Right cardiac atrium (tissue), 5 donors: ENCODE measurements around the gene C11orf21. TPM values are rescaled to one million over a fixed set of nuclear protein-coding genes. Genes with fewer than 3 reads are reported as not detected.
A peak's percentile ranks its signal among the peaks of the same experiment; 100 is the strongest.

ENCODE experiments used
- ATAC-seq, 2 donors: fragments of 200-7000 bp; cut with Tn5 transposase; one replicate each; pipeline versions ENCODE4 v1.8.0 to v1.9.1; 2020; ENCODE audit warnings: moderate library complexity in 2 of 2, mild to moderate bottlenecking in 1 of 2
- DNase-seq, 3 donors: peaks; one replicate each; pipeline ENCODE4 v3.0.0-alpha.2; 2020
- H3K27ac ChIP-seq: one replicate; pipeline ENCODE4 v1.5.1; 2013; ENCODE audit warnings: mild to moderate bottlenecking, low read length, control low read depth, moderate library complexity
- H3K27me3 ChIP-seq: one replicate; pipeline ENCODE4 v1.6.1; 2013; ENCODE audit not compliant: control insufficient read depth, insufficient read depth
- H3K4me1 ChIP-seq: one replicate; pipeline ENCODE4 v1.6.1; 2013; ENCODE audit warnings: low read length; ENCODE audit not compliant: control insufficient read depth, insufficient read depth
- H3K4me3 ChIP-seq: one replicate; pipeline ENCODE4 v1.5.1; 2013; ENCODE audit warnings: low read length, control low read depth
- H3K9me3 ChIP-seq: one replicate; pipeline ENCODE4 v1.6.1; 2013; ENCODE audit warnings: low read length; ENCODE audit not compliant: control insufficient read depth
- WGBS: extraction: QIAGEN DNeasy Blood & Tissue Kit; methylation state at CpG from one replicate; pipeline ENCODE4 v1.1.7; 2013; 5-methylcytosine and 5-hydroxymethylcytosine counted together
- intact Hi-C, 4 donors: fragments of 100-400 bp; cut with DNase I; formaldehyde crosslinking; loops; one replicate each; pipeline versions ENCODE4 v1.11.0 to v1.14.0; 2022 to 2023
- polyA plus RNA-seq: library from polyadenylated mRNA; stranded (reverse); fragments of 200-250 nt; gene quantifications from one replicate; pipeline ENCODE4 v1.2.3, GENCODE V29; 2013
- total RNA-seq, 4 donors: library from RNA; stranded (reverse); fragmentation: NEBNext Ultra II Directional; extraction: Animal tissue kit (Norgen Biotek cat#: 25700); gene quantifications; one replicate each; pipeline ENCODE4 v1.2.1, GENCODE V29; 2021
- donor health status: healthy with polysubstance abuse.
- donor health status: DM: no; HTN: yes; CAD: no.
- donor health status: DM: no; HTN: no; CAD: no.
- donor health status: DM: no; HTN: yes; CAD: no; lungs with severe emphysema.
- donor health status: DM: yes; HTN: yes; CAD: no.

The C11orf21 gene
- total and polyA plus RNA-seq, 5 donors, result 3.9 to 24.2 (median 13.4) TPM

DNA sequence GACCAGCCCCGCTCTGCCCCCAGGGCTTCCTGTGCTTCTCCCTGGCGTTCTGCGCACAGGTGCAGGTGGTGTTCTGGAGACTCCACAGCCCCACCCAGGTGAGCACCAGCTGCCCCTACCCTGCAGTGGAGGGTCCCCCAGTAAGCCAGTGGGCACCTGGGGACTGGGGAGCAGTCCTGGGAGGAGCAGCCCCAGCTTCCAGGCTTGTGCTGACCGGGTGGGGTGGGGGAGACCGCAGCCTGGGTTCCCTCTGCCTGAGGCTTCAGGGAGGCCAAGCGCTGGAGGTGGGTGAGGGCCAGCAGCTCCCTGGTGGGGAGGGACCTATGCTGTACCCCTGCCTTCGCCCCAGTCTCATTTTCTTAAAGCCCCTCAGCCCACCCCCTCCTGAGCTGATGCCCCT is 7.0 kb upstream of the C11orf21 start:
- ATAC-seq (no peak), DNase-seq (peak in 2 of 3 donors; percentile 10 to 61)
- peaks cover 11% of the 10 kb centered on the region for H3K4me1 ChIP-seq
- no peak overlapping the region for H3K27ac ChIP-seq
- intact Hi-C loops, result loop anchor here in 2 of 4 donors (10.0 kb wide), 2 partner anchors 226 to 586 kb away; no protein-coding TSS in a partner anchor
- no peaks in the 10 kb centered on the region for H3K27me3 ChIP-seq
- WGBS, result 77% methylated on average over 7 of the region's 7 CpGs
- no peak overlapping the region for H3K4me3 ChIP-seq
- no peaks in the 10 kb centered on the region for H3K9me3 ChIP-seq

DNA sequence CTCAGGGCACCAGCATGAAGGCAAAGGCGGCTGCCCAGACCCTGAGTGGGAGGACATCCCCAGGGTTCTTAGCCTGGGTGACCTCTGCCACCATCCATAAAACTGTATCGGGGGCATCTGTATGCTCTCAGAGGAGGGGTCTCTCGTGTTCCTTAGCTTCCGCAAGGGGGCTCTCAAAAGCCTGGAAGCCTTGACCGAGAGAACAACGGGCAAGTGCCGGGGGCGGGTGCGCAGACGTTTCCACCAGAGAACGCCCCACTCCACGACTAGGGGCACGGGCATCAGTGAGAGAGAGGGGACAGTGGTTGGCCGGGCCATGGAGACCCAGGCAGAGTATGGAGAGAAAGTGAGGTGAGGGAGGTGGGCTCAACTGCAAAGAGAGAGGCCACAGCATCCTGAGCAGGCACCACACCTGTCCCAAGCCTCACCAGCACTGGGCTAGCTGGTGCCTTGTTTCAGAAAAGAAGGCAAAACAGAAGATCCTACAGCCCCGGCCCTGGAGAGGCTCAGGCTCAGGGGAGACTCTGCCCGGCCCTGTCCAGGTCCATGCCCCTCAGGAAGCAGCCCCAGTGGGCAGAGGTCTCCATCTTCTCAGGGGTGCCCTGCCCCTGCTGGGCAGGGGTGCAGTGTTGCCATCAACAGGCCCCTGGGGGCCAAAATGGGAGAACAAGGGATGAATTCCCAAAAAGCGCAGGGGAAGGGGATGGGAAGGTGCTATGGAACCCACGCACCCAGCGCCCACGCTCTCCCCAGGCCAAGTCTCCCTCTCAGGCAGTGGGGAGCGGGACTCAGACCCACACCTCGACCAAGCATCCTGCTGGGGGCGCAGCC is 6.0 kb upstream of the C11orf21 start:
- H3K9me3 ChIP-seq, result no peaks in the 10 kb centered on the region
- ATAC-seq (no peak), DNase-seq (peak; percentile 15 to 52 (median 47))
- intact Hi-C loops, result loop anchor here in 2 of 4 donors (10.0 kb wide), 2 partner anchors 227 to 587 kb away; no protein-coding TSS in a partner anchor
- H3K27ac ChIP-seq, result no peak overlapping the region
- H3K4me1 ChIP-seq, result peaks cover 11% of the 10 kb centered on the region
- H3K27me3 ChIP-seq, result no peaks in the 10 kb centered on the region
- 87% methylated on average over 23 of the region's 23 CpGs for WGBS
- H3K4me3 ChIP-seq, result no peak overlapping the region

DNA sequence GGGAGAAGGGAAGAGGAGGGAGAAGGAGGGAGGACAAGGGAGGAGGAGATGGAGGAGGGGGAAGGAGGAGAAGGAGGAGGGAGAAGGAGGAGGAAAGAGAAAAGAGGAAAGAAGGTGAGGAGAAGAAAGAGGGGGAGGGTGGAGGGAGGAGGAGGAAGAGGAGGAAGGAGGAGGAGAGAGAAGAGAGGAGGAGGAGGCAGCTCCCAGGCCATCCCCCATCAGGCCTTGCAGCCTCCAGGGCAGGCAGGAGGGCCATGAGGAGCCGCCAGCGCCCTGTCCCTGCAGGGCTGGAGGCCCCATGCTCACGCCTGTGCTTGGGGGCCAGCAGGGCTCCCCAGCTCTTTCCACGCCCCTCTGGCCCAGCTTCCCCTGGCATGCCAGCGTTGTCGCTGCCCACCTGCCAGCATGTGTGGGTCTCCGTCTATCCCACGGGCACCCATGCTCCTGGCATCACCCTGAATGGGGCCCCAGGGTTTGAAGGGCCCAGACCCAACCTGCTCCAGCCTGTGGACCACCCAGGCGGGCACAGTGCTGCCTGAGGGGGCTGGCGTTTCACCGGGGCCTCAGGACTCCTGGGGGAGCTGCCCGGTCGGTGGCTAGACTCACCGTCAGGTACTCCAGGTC is 5.3 kb upstream of the C11orf21 start:
- peak in 1 of 2 donors; percentile 5 for ATAC-seq
- no peaks in the 10 kb centered on the region for H3K27me3 ChIP-seq
- WGBS, result 57% methylated on average over 14 of the region's 14 CpGs
- peaks cover 11% of the 10 kb centered on the region for H3K4me1 ChIP-seq
- H3K4me3 ChIP-seq, result no peak overlapping the region
- peak; percentile 27 to 84 (median 84) for DNase-seq
- H3K27ac ChIP-seq, result no peak overlapping the region
- intact Hi-C loops, result loop anchor here in 2 of 4 donors (10.0 kb wide), 2 partner anchors 228 to 588 kb away; no protein-coding TSS in a partner anchor
- no peaks in the 10 kb centered on the region for H3K9me3 ChIP-seq

DNA sequence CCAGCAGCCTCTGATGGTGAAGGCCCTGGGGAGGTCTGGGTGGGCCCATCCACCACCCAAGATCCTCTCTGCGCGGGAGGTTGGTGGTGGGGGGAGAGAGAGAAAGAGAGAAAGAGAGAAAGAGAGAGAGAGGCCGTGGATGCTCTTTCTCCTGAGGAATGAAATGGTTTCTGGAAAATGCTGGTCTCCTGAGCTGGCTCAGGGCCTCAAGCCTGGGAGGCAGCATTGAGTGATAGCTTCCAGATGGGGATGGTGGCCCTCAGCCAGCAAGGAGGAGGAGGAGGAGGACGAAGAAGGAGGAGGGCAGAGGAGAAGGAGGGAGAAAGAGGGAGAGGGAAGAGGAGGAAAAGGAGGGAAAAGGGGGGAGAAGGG is 4.7 kb upstream of the C11orf21 start:
- intact Hi-C loops, result loop anchor here in 2 of 4 donors (10.0 kb wide), 2 partner anchors 228 to 588 kb away; no protein-coding TSS in a partner anchor

DNA sequence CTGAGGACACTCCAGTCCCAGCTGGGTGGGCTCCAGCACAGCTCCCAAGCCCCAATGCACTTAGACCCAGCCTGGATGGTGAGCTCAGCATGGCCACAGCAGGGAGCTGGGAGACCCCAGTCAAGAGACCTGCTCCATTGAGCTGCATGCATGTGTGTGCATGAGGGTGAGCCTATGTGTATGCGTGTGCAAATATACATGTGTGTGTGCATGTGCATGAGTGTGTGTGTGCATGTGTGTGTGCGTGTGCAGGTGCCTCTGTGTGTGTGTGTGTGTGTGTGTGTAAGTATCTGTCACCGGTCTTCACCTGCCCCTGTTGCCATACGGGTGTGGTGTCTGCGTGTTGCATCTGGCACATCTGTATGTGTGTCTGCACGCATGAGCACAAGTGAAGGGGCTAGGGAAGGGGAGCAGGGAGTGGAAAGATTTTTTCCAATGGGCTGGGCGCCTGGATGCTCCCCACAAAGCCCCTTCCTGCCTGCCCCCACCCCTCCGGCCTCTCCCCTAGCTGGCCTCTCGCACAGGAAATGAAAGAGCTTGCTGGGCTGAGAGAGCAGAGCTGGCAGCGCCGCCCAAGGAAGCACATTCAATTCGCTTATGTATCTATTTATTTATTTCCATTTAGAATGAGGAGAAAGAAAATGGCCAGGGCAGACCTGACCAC is 4.2 kb upstream of the C11orf21 start:
- H3K4me1 ChIP-seq, result peaks cover 11% of the 10 kb centered on the region
- ATAC-seq, result peak in 1 of 2 donors; percentile 27
- WGBS, result 31% methylated on average over 12 of the region's 12 CpGs
- intact Hi-C loops, result loop anchor here (1.0 to 10.0 kb wide), 6 partner anchors 69 to 589 kb away; no protein-coding TSS in a partner anchor
- H3K27ac ChIP-seq, result peak overlapping the region; percentile 21
- H3K9me3 ChIP-seq, result no peaks in the 10 kb centered on the region
- no peak overlapping the region for H3K4me3 ChIP-seq
- peak; percentile 37 to 80 (median 71) for DNase-seq
- H3K27me3 ChIP-seq, result no peaks in the 10 kb centered on the region

More for the DNA sequence above, 4.7 kb upstream of the C11orf21 start:
- Histone ChIP-seq H3K27me3 (no peaks in the 10 kb centered on the region), H3K4me3 (no peak overlapping the region), H3K27ac (peak overlapping the region; percentile 21), H3K4me1 (peaks cover 11% of the 10 kb centered on the region), H3K9me3 (no peaks in the 10 kb centered on the region)
- WGBS, result 15% methylated on average over 4 of the region's 4 CpGs
- ATAC-seq (peak in 1 of 2 donors; percentile 8), DNase-seq (peak; percentile 81 to 95 (median 92))

DNA sequence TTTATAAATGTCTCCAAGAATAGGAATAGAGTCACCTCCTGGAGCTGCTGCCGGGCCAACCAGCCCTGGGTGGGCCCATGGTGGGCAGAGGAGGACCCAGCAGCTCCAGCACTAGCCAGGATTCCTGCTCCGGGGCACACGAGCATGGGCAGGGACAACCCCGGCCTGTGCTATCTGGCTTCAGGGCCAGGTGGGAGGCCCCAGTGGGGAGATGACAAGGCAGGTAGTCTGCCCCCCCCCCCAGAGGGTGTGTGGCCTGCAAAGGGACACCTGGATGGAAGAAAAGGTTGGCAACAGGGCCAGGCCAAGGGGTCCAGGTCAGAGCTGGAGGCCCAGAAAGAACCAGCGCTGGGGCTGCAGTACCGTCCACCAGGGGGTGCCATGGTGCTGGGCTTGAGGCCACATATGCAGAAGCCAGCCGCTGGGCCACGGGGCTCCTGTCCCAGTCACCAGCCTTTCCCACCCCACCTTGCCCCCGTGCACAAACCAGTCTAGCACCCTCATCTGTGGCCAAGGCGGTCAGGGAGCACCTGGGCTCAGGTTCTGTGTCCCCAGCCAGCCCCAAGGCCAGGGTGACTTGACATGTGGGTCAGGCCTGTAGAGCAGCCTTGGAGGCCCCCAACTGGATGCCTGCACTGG is 3.5 kb upstream of the C11orf21 start:
- Histone ChIP-seq H3K9me3 (no peaks in the 10 kb centered on the region), H3K4me1 (peaks cover 11% of the 10 kb centered on the region), H3K4me3 (no peak overlapping the region), H3K27me3 (no peaks in the 10 kb centered on the region), H3K27ac (peak overlapping the region; percentile 5)
- intact Hi-C loops, result loop anchor here (1.0 to 10.0 kb wide), 6 partner anchors 70 to 590 kb away; no protein-coding TSS in a partner anchor
- ATAC-seq (peak; percentile 43 to 72), DNase-seq (peak; percentile 90 to 96 (median 96))
- WGBS, result 27% methylated on average over 10 of the region's 10 CpGs

DNA sequence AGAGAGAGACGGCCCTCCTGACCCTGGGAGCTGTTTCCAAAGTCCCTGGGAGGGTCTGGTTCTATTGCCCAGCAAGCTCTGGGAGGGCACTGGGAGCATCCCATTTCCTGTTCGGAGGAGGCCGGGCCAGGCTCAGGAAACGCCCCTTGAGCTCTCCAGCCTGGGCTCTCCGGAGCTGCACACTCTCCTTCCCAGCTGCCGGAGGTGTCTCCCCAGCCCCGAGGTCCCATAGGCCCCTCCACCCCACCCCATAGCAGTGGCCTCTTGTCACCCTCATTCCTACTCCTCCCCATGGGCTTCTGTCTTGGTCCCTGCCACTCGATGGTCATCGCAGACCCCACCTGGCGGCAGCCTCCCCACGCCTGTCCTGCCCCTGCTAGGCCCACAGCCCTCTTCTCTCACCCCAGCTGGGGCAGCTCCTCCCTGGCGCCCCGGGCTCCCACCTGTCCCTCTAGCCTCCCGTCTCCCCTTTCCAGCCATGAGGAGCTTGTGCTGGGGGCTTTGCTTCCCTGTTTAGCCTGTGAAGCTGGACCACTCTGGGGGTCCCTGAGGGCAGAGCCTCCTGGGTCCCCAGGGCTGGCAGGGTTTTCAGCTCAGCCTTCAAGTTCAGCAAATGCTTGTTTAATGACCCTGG is 2.9 kb upstream of the C11orf21 start:
- H3K27ac ChIP-seq, result peak overlapping the region; percentile 5
- peak in 2 of 3 donors; percentile 60 to 63 for DNase-seq
- intact Hi-C loops, result loop anchor here (1.0 to 10.0 kb wide), 7 partner anchors 71 to 590 kb away; no protein-coding TSS in a partner anchor

DNA sequence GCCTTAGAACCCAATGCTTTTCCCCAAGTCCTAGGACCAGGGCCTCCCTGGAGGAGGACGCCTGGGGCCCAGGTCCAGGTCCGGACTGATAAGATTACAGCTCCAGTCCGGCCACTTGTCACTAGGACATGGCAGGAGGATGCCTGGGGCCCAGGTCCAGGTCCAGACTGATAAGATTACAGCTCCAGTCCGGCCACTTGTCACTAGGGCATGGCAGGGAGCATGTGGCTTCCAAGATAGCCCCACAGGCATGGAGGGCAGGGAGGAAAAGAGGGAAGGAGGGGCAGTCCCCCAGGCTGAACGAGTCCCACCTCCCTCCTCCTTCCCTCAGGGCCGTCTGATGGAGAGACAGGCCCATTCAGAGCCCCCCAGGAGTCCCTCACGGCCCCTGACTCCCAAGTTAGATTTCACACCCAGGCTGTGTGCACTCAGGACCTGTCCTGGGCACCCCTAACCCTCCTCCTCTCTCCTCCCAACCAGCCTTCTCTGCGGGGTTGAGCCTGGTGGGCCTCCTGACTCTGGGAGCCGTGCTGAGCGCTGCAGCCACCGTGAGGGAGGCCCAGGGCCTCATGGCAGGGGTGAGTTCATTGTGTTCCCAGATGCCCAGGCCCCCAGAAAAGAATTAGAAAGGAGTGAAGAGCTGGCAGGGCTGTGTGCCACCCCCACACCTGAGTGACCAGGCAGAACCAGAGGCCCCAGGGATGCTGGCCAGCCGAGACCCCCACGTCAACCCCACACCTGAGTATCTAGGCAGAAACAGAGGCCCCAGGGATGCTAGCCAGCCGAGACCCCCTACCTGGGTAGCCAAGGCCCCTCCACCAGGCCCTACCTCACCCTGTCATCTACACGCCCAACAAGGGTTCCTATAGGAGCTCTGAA is 2.1 kb upstream of the C11orf21 start:
- Histone ChIP-seq H3K27ac (peak overlapping the region; percentile 3), H3K9me3 (no peaks in the 10 kb centered on the region), H3K4me1 (peaks cover 11% of the 10 kb centered on the region), H3K4me3 (no peak overlapping the region), H3K27me3 (no peaks in the 10 kb centered on the region)
- DNase-seq (peak; percentile 55 to 87 (median 86)), ATAC-seq (peak; percentile 48 to 62)
- intact Hi-C loops, result loop anchor here (2.0 to 10.0 kb wide), 6 partner anchors 75 to 591 kb away; no protein-coding TSS in a partner anchor
- WGBS, result 47% methylated on average over 15 of the region's 15 CpGs

More for the DNA sequence above, 2.9 kb upstream of the C11orf21 start:
- ATAC-seq, result no peak
- Histone ChIP-seq H3K27me3 (no peaks in the 10 kb centered on the region), H3K4me3 (no peak overlapping the region), H3K9me3 (no peaks in the 10 kb centered on the region), H3K4me1 (peaks cover 11% of the 10 kb centered on the region)
- WGBS, result 61% methylated on average over 14 of the region's 14 CpGs

DNA sequence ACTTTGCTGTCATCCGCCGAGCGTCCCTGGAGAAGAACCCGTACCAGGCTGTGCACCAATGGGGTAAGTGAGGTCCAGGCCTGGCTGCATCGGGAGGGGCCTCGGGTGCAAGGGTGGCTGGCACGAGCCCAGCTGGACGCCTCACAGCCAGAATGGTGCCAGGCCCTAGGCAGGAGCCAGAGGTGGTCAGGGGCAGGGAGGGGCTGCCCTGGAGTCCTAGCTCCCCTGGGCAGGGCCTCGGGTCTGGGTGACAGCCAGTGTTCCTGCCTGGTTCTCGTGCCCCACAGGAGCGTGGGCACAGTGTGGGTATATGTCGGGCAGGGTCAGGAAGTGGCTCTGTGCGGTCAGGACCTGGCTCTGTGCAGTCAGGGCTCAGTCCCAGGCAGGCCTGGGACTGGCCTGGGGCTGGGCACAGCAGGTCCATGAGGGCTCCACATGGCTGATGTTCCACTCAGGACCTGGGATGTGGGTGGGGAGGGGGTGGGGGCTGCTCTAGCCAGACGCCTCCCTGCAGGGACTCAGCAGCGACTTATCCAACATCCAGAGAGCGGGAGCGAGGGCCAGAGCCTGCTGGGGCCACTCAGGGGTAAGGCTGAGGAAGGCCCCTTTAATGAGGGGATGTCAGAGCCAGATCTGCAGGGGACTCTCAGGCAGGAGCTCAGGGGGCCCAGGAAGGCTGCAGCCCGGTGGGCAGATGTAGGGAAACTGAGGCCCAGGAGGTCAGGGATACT is 1.3 kb upstream of the C11orf21 start:
- intact Hi-C loops, result loop anchor here in 2 of 4 donors (5.0 to 10.0 kb wide), 3 partner anchors 106 to 592 kb away; no protein-coding TSS in a partner anchor
- Histone ChIP-seq H3K4me3 (no peak overlapping the region), H3K4me1 (peaks cover 11% of the 10 kb centered on the region), H3K9me3 (no peaks in the 10 kb centered on the region), H3K27ac (peak overlapping the region; percentile 61), H3K27me3 (no peaks in the 10 kb centered on the region)
- ATAC-seq (peak; percentile 39 to 63), DNase-seq (peak; percentile 65 to 92 (median 90))
- WGBS, result 37% methylated on average over 18 of the region's 18 CpGs
